Measurements from ENCODE around the gene RAB15. TPM values are rescaled to one million over a fixed set of nuclear protein-coding genes. Genes with fewer than 3 reads are reported as not detected.

Gene RAB15
- total RNA-seq, 1 donor from 2014 or later = 3.2 TPM

DNA sequence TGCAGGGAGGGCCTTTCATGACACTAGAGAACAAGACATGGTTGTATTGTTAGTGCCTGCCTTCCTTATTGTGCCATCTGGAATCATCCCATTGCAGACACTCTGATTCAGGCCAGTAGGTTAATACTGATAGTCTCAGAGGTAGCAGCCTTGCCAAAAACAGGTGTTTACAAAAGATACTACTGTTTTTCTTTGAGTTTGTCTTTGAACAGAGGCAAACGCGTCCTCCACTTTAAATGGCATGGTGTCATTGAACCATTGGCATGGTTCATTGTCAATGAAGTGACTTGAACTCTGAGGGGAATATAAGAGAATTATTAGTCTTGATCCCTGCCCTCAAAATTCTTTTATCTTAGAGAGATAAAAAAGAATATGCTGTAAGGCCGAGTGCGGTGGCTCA, 18.8 kb upstream of the RAB15 start:
- intact Hi-C loops (cut with micrococcal nuclease) = no loop called here

DNA sequence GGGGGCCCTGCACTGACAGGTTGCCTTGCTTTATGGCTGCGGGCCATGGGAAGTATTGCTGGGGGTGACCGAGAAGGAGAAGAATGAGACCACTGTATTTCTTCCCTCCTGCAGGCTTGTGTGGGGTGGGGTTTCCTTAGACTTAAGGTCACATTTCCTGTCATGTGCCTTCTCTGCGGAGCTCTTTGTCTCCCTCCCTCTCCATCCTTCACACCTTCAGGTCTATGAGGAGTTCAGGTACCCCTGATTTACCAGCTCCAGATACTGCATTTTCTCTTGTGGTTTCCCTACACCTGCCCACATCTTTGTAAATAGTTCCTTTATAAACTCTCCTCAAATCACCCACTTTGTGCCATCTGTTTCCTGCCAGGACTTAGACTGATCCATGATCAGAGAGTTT, 18.2 kb upstream of the RAB15 start:
- intact Hi-C loops (cut with micrococcal nuclease) = no loop called here

DNA sequence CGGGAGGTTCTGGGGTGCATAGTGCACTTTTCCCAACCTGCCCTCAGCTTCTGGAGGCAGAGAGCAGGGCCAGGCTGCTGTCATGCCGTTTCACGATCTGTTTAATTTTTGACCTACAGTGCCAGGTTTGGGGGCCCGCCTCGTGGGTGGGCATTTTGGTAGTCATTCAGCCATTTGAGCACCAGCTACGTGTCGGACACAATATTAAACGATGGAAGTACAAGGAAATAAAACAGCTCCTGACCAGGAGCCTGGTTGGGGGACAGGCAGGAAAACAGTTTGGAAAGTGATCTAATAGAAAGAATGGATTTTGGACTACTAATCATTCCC, 15.3 kb upstream of the RAB15 start:
- intact Hi-C loops (cut with micrococcal nuclease) = loop anchor here (1.0 to 5.0 kb wide), 5 partner anchors 59 to 445 kb away; partner anchors contain the start of genes FUT8, HSPA2 and MAX

DNA sequence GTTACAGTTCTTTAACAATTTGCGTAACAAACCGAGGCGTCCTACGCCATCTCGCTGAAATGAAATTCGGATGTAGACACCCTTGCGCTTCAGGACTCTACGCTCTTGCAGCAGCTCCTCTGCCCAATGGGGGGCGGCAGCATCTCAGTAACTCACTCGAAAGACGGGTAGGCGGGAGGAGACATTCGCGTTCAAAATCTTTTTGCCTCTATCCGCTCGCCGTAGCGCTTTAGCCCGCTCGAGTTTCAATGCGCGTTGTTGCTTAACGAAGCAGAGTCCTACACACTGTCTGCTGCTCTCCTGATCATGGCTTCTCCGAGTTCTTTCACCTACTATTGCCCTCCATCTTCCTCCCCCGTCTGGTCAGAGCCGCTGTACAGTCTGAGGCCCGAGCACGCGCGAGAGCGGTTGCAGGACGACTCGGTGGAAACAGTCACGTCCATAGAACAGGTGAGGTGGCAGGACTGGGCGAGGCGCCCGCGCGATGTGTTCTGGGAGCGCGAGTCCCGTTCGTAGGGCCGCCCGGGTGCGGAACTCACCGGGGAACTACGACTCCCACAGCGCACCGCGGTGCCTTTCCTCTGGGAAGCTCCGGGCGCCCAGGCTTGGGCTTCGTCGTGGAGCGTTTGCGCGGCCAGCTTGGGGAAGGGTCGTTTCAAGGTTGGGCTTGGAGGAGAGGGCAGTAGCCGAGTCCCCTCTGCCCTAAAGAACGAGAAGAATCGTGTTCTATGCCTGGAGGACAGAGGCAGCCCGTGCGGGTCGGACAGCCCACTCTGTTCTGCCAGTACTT, 14.7 kb upstream of the RAB15 start, which contains the start of gene FNTB:
TSS of gene FNTB (plus strand) at position 248 of the 790 bp plus-strand sequence. CDS start at position 307, 59 bp downstream.
- intact Hi-C loops (cut with micrococcal nuclease) = loop anchor here (1.0 to 5.0 kb wide), 6 partner anchors 58 to 445 kb away; partner anchors contain the start of genes CHURC1, FUT8, HSPA2 and MAX

DNA sequence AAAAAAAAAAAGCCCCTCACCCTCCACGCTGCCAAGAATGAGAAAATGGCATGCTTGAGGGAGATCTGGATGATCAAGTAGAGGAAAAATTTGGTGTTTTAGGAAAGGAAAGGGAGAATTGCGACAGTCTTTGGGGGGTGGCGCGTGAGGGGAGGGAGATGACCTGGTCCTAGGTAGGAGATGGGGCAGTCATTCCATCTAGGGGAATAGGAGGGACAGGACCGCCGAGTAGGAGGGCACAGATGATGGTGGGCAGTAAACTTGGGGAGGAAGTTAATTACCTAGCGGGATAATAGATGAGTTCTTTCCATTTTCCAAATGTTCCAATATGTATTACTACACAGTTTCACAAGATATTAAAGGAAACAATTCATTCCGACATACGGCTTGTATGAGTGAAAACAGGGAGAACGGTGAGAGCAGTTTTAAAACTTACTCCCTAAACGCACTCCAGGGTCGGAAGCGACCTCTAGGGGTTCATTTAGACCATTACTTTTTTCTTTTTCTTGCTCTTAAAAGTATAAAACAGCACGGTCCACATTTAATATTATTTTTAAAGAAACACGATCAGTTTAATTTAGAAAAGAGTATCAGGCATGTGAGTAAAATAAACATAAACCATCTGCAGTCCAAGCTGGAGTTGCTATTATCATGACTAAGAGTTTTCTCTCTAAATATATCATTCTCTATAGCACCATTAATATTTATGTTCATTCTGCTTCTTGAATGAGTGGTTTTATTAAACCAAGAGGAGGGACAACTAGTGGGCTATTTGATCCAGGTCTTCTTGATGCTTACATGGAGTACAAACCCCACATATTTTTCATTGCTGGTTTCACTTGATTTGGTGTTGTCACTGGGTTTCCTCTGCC, 11.5 kb upstream of the RAB15 start:
- intact Hi-C loops (cut with micrococcal nuclease) = loop anchor here (1.0 to 5.0 kb wide), 2 partner anchors 160 to 311 kb away; no protein-coding TSS in a partner anchor

DNA sequence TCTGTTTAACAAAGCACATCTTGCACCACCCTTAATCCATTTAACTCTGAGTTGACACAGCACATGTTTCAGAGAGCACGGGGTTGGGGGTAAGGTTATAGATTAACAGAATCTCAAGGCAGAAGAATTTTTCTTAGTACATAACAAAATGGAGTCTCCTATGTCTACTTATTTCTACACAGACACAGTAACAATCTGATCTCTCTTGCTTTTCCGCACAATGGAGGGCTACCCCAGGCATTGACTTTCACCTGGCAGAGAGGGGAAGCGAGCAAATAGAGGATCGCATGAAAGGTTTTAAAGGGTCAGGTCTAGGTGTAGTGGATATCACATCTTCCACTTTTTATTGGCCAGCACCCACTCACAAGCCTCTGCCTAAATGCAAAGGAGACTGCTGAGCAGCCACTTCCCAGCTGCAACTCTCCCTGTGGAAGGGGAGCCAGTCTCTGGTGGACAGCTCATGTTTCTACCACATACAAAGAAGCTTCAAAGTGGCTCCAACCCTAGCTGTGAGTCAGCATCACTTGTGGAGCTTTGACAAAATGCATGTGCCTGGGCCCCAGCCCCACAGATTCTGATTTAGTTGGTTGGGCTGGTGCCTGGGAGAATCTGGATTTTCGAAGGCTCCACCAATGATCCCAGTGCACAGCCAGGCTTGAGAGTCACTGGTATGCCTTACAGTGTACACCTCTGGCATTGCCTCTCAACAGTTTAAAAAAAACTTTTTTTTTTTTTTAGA, 7.4 kb upstream of the RAB15 start:
- intact Hi-C loops (cut with micrococcal nuclease) = loop anchor here (5.0 kb wide), 1 partner anchor 307 kb away; no protein-coding TSS in a partner anchor

DNA sequence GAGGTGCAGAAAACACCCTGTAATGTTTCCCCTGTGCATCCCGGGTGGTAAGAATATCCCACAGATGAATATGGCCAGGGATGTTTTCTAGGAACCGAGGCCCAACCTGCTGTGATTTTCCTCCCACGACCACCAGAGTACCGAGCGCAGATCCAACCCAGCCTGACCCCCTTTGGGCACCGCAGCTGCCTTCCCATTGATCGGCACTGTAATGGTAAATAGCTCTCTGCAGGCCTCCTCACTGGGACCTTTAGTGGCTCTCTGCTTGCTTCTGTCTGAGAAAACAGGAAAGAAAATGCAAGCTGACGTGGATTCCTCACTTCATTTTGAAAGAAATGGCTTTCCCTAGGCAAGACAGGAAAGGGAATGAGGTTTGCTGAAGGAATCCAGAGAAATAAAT, 2.4 kb upstream of the RAB15 start:
- intact Hi-C loops (cut with micrococcal nuclease) = loop anchor here (5.0 kb wide), 1 partner anchor 37 kb away; no protein-coding TSS in a partner anchor

DNA sequence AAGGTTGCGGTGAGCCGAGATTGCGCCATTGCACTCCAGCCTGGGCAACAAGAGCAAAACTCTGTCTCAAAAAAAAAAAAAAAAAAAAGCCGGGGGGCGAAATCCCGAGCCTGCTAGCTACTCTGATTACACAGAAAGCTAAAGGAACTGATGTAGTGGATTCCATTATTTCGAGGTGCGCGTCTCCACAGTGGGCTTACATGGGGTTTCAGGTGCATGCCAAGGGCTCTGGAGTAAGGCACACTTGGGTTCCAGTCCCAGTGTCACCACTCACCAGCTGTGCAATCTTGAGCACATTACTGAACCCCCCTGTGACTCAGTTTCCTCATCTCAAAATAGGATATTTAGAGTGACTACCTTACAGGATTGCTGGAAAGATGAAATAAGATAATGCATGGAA, 1.7 kb upstream of the RAB15 start:
- intact Hi-C loops (cut with micrococcal nuclease) = loop anchor here (5.0 kb wide), 1 partner anchor 37 kb away; no protein-coding TSS in a partner anchor

DNA sequence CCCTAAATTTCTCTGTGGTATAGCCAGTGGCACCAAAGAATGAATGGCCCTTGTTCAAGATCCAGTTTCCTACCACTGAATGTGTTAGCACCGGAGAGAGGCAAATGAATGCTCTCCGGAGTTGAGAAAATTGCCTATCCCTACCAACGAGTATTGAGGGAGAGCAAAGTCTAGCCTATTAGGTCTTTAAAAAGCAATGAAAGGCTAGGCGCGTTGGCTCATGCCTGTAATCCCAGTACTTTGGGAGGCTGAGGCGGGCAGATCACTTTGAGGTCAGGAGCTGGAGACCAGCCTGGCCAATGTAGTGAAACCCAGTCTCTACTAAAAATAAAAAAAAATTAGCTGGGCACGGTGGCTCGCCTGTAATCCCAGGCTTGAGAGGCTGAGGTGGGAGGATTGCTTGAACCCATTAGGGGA, 898 bp upstream of the RAB15 start:
- intact Hi-C loops (cut with micrococcal nuclease) = loop anchor here (5.0 kb wide), 1 partner anchor 36 kb away; no protein-coding TSS in a partner anchor

DNA sequence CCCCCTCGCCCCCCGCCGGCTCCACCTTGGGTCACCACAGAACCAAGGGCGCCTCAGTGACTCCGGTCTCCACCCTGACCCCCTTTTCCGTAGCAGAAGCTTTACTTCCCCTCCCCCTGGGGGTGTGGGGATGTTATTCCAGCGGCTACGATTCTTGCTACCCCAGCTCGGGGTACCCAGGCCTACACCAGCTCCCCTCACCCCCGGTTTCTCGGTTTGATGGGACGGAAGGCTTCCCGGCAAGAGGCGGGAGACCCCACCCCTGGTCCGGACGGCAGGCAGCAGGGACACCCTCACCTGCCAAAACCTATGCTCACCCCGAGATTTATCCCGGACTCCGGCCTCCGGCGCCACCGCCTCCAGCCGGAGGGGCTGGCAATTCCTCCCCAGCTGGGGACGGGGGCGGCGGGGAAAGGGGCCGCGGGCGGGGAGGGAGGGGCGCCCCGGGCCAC, 619 bp downstream of the RAB15 start:
- intact Hi-C loops (cut with micrococcal nuclease) = loop anchor here (5.0 kb wide), 1 partner anchor 34 kb away; no protein-coding TSS in a partner anchor

DNA sequence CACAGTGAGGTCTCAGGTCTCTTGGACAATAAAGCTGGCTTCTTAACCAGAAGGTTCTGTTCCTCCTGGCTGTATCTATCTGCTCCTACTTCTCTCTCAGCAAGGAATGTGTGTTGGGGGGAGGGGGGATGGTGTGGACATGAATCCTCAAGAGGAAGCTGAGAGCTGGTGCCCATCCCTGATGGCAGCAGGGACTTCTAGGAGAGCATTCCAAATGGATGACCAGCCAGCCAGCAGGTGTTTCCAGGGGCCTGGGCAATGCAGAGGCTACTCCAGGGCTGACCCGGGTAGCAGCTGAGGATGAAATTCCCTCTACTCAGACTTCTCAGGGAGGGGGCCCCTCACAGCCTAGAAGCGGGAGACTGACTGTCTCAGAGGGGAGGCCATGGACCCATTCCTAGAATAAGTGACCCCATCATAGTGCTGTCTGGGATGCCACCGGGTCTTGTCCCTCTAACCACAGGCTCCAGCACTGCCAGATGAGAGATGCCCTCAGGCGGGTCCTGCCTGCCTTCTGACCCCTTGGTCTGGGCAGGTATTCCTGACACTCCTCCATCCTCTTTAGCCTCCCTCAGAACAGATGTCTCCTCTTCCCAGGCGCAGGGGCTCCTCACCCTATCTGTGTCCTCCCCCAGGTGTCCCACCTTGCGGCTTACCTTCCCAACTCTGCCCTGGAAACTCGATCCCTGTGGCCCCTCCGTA, 1.2 kb downstream of the RAB15 start:
- intact Hi-C loops (cut with micrococcal nuclease) = loop anchor here (5.0 kb wide), 1 partner anchor 34 kb away; no protein-coding TSS in a partner anchor

DNA sequence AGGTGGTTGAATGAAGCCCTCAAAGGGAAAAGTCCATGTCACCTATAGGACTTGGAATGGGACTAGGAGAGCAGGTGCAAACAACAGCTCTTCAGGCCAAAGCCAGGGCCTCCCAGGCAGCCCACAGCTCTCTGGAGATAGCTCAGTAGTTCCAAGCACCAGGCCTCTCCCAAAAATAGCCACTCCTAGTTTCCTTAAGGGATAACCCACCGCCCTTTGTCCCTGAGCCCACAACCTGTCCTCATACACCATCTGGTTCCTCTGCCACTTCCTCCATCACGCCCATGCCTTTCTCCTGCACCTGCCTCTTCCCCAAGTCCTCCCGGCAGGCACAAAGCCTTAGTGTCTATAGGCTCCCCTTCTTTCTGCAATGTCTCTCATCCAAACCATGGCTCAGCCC, 2.1 kb downstream of the RAB15 start:
- intact Hi-C loops (cut with micrococcal nuclease) = loop anchor here (5.0 kb wide), 1 partner anchor 33 kb away; no protein-coding TSS in a partner anchor

DNA sequence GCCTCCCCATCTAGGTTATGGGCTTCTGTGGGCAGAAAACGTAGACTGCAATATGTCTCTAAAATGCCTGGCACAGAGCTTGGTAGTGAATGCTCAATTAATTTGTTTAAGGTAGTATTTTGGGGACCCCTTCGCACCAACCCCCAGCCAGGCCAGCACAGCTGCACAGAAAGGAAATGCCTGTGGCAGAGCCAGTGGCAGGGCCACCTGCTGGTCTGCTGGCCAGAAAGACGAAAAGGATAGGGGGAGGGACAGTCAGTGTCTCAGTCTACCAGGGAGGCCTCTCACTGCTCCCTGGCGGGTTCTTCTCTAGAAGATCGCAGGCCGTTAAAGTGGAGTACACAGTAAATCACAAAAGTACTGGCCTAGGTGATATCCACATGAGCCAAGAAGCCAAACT, 3.5 kb downstream of the RAB15 start:
- intact Hi-C loops (cut with micrococcal nuclease) = no loop called here

DNA sequence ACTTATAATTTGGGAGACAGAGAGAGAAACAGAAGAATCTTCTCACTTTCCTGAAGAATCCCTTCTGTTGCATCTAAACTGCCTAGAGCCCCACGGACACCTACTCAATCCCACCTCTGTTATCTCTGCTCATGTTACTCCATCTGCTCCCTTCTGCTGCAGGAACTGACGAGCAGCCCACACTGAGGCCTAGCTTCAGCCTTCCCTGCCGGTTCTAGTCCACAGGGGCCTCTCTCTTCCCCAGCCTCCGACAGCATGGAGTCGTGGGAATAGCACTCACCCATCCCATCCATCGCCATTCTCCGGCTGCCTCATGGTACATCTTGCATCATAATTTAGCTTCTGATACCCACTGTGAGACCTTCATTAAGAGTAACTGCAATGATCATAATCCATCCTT, 4.0 kb downstream of the RAB15 start:
- intact Hi-C loops (cut with micrococcal nuclease) = no loop called here

DNA sequence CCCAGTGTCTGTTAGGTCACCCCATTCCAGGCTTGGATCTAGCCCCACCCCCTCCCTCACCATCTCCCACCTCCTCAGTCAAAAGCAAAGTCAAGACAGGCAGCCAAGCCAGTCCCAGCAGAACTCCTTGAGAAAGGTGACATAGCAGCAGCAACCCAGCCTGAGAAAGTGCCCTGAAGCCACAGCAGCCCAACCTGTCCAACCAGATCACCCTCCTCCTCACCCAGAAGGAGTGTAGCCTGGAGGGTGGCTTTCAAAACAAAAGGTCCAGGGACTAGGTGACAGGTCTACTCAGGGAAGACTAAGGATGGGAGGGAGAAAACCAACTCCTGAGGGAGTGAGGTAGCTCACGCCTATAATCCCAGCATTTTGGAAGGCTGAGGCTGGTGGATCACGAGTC, 5.2 kb downstream of the RAB15 start:
- intact Hi-C loops (cut with micrococcal nuclease) = no loop called here

DNA sequence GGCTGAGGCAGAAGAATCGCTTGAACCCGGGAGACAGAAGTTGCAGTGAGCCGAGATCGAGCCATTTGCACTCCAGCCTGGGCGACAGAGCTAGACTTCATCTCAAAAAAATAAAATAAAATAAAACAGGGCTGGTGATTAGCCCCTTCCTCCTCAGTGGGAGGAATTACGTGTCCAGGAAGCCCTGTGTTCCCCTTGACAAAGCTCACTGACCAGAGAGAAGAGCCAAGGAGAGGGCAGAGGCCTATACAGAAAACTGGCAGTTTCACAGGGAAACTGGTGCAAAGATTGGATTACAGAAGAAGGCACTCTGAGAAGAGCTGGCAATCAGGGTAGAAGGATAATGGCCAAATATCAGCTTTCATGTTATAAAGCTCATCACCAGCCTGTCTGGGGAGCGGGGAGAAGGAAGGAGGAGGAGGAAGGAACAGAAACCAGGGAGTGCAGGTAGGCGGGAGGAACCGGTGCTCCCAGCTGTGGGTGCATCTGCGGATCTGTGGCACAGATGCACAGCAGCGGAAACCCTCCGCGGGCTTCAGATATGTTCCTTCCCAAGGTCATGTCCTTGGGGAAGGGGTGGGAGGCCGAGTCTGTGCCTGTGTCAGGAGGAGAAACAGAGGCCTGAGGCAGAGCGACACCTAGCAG, 6.7 kb downstream of the RAB15 start:
- intact Hi-C loops (cut with micrococcal nuclease) = no loop called here

DNA sequence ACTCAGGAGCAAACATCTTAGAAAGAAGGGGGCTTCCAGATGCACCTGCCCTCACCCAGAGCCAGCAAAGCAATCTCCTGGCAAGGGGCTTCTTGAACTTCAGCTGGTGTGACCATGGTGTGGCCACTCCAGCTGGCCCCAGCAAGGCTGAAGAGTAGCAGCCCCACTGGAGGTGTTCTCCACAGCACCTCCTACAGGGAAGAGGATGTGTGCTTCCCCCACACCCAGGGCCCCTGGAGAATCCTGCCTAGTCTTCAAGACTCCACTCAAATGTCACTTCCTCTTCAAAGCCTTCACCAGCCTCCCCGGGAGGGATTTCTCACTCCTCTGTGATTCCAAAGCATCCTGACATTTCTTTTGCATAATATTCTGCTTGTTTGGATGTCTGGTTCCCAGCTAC, 8.5 kb downstream of the RAB15 start:
- intact Hi-C loops (cut with micrococcal nuclease) = no loop called here

DNA sequence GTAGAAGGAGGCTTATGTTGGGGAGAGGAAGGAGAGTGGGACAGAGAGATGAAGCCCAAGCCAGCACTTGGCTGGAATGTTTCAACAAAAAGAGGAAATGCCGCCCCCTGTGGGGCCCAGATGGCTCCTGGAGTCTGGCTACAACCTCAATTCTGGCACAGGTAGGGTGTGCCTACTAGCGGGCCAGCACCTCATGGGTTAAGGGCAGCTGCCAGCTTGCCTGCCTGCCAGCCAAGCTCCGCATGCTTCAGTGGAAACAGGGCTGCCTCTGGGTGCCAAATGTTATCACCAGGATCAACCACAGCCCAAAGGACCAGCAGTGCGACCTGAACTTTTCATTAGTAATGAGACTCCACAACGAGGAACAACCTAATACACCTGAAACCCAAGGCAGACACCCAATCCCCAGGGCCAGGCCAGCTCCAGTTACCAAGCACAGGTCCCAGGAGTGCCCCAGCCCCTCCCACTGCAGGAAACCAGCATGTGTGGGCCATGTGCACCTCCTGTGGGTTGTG, 11.3 kb downstream of the RAB15 start:
- intact Hi-C loops (cut with micrococcal nuclease) = no loop called here

DNA sequence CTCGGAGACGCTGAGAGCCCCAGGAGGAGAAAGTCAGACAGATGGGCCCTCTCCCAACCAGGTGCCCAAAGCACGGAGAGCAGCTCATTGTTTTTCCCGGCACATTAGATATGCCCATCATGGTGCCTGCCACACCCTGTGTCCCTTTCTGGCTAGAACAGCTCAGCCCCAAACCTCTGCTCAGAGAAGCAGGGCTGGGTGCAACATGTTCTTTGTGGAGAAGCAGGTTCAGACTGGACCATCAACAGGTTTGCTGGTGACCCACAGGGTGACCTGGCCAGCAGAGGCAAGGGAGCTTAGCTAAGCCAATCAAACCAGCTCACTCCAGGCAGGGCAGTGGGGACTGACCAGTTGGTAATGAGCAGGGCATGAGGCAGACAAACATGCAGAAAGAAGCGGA, 13.4 kb downstream of the RAB15 start:
- intact Hi-C loops (cut with micrococcal nuclease) = no loop called here

DNA sequence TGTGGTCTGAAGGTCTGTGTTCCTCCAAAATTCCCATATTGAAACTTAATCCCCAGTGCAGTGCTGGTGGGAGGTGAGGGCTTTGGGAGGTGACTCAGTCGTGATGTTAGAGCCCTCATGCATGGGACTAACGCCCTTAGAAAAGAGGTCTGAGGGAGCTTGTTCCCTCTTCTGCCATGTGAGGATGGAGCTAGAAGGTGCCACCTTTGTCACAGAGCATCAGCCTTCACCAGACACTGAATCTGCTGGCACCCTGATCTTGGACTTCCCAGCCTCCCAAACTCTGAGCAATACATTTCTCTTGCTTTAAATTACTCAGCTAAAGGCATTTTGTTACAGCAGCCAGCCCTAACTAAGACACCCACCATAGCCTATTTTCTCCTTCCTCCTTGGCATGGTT, 13.9 kb downstream of the RAB15 start:
- intact Hi-C loops (cut with micrococcal nuclease) = no loop called here

Data from T-helper 2 cell treated with Interferon-gamma antibody and Interleukin-4, amounts not matched to agents 100 ng/mL and 5 ng/mL, for 36 hours (primary cell).